ENCODE data around the gene ABCC11. TPM values are rescaled to one million over a fixed set of nuclear protein-coding genes. Genes with fewer than 3 reads are reported as not detected.

ABCC11 gene
- total and polyA plus RNA-seq, 2 donors (not counting 1 experiment from before 2014, with no cell fraction given): 0.09 TPM; not detected in 1

GRCh38 chr16:48252013-48252412 lies 4.7 kb upstream of the ABCC11 start:
- H3K79me2 ChIP-seq (ENCODE audit: control insufficient read depth, insufficient read depth, low read length): peaks cover 33% of the 10 kb centered on the region
- H3K9ac ChIP-seq (ENCODE audit: low read length): no peak overlapping the region
- no peak overlapping the region for H3K27ac ChIP-seq (ENCODE audit: low read length in 2 of 2)
- no peaks in the 10 kb centered on the region for H3K9me3 Mint-ChIP-seq (ENCODE audit: insufficient read depth)
- DNase-seq (no peak), ATAC-seq (ENCODE audit: low read depth) (no peak)
- CTCF ChIA-PET: no interaction called here
- H3K4me3 ChIP-seq (ENCODE audit: control extremely low read depth in 1 of 5, extremely low read depth in 1 of 5, insufficient read depth in 1 of 5, low read depth in 2 of 5, low read length in 4 of 5): no peak overlapping the region
- POLR2A ChIA-PET: no interaction called here
- peaks cover 17% of the 10 kb centered on the region for H3K4me1 Mint-ChIP-seq
- no peak overlapping the region for H3K27ac Mint-ChIP-seq
- no peak overlapping the region for H3K4me2 ChIP-seq (replicated peaks; ENCODE audit: low read depth, low read length, poor library complexity, severe bottlenecking)
- peaks cover 3 to 32% of the 10 kb centered on the region in 2 experiments for H3K36me3 ChIP-seq (replicated peaks in 1 of 2; ENCODE audit: control extremely low read depth in 1 of 2, control insufficient read depth in 1 of 2, extremely low read depth in 1 of 2, insufficient read depth in 2 of 2, low read length in 1 of 2)
- H3K27me3 Mint-ChIP-seq: no peaks in the 10 kb centered on the region
- no peak overlapping the region for H2AFZ ChIP-seq (ENCODE audit: insufficient read depth, low read depth, low read length, poor library complexity, severe bottlenecking)
- no peaks in the 10 kb centered on the region for H3K9me3 ChIP-seq (ENCODE audit: control extremely low read depth in 1 of 3, control insufficient read depth in 2 of 3, insufficient read depth in 1 of 3, low read length in 2 of 3)
- peaks cover 34% of the 10 kb centered on the region for H4K20me1 ChIP-seq (ENCODE audit: control insufficient read depth, insufficient read depth, low read length, poor library complexity, severe bottlenecking)
- 100% methylated on average over 2 of the region's 5 CpGs for WGBS (ENCODE audit: insufficient coverage)
- H3K4me3 Mint-ChIP-seq: no peak overlapping the region
- H3K4me1 ChIP-seq (ENCODE audit: control insufficient read depth in 2 of 2, insufficient read depth in 2 of 2, low read length in 2 of 2): no peaks in the 10 kb centered on the region
- intact Hi-C loops (cut with micrococcal nuclease): no loop called here
- H3K27me3 ChIP-seq (replicated peaks in 1 of 4; ENCODE audit: control extremely low read depth in 1 of 4, control insufficient read depth in 3 of 4, insufficient read depth in 4 of 4, low read length in 3 of 4): no peaks in the 10 kb centered on the region
- TF ChIP-seq EZH2 (IDR thresholded peaks at IDR 0.05; ENCODE audit: borderline replicate concordance, insufficient read depth, low read depth, low read length, poor library complexity, severe bottlenecking): no peak
- TF ChIP-seq, protein P1, sequence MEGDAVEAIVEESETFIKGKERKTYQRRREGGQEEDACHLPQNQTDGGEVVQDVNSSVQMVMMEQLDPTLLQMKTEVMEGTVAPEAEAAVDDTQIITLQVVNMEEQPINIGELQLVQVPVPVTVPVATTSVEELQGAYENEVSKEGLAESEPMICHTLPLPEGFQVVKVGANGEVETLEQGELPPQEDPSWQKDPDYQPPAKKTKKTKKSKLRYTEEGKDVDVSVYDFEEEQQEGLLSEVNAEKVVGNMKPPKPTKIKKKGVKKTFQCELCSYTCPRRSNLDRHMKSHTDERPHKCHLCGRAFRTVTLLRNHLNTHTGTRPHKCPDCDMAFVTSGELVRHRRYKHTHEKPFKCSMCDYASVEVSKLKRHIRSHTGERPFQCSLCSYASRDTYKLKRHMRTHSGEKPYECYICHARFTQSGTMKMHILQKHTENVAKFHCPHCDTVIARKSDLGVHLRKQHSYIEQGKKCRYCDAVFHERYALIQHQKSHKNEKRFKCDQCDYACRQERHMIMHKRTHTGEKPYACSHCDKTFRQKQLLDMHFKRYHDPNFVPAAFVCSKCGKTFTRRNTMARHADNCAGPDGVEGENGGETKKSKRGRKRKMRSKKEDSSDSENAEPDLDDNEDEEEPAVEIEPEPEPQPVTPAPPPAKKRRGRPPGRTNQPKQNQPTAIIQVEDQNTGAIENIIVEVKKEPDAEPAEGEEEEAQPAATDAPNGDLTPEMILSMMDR (IDR thresholded peaks at IDR 0.05): no peak

DNA sequence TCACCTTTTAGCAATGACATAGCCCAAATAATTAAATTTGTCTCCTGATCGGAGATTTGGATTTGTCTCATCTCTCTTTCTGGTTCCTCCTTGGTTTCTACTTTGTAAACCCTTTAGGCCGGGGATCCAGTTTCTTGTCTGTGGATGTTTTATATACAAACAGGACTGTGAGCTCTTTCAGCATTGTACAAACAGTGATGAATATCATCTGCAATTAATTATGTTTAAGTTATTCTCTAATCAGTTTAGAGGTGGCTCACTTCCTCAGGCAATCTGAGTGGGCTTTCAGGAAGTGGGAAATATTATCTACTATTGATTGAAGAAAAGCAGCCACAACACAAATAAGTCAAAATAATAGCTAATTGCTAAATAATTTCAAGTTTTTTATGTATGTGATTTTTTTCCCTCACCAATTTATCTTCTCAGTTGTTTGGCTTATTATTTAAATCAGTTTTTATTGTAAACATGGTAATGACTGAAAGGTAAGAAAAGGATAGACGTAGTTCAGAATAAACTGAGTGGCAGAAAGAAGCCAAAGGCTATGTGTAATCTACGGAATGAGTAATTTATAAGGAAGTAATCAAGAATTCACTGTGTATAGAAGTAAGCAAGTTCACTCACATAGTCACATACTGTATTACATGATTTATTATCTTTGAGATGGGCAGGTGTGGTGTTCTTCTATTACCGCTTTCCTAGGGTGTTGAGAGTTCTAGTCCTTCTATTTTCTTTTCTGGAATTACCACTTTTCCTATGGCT lies 3.4 kb upstream of the ABCC11 start:
- no peak overlapping the region for H3K4me3 Mint-ChIP-seq
- Histone ChIP-seq H3K79me2 (ENCODE audit: control insufficient read depth, insufficient read depth, low read length) (peaks cover 47% of the 10 kb centered on the region), H3K27ac (ENCODE audit: low read length in 2 of 2) (no peak overlapping the region), H3K4me2 (replicated peaks; ENCODE audit: low read depth, low read length, poor library complexity, severe bottlenecking) (no peak overlapping the region), H3K4me1 (ENCODE audit: control insufficient read depth in 2 of 2, insufficient read depth in 2 of 2, low read length in 2 of 2) (peaks cover 6 to 7% of the 10 kb centered on the region in 2 donors), H3K36me3 (replicated peaks in 1 of 2; ENCODE audit: control extremely low read depth in 1 of 2, control insufficient read depth in 1 of 2, extremely low read depth in 1 of 2, insufficient read depth in 2 of 2, low read length in 1 of 2) (peaks cover 0 to 34% of the 10 kb centered on the region in 2 experiments), H3K4me3 (ENCODE audit: control extremely low read depth in 1 of 5, extremely low read depth in 1 of 5, insufficient read depth in 1 of 5, low read depth in 2 of 5, low read length in 4 of 5) (no peak overlapping the region), H3K9ac (ENCODE audit: low read length) (no peak overlapping the region), H4K20me1 (ENCODE audit: control insufficient read depth, insufficient read depth, low read length, poor library complexity, severe bottlenecking) (peaks cover 41% of the 10 kb centered on the region), H3K27me3 (replicated peaks in 1 of 4; ENCODE audit: control extremely low read depth in 1 of 4, control insufficient read depth in 3 of 4, insufficient read depth in 4 of 4, low read length in 3 of 4) (no peaks in the 10 kb centered on the region), H3K9me3 (ENCODE audit: control extremely low read depth in 1 of 3, control insufficient read depth in 2 of 3, insufficient read depth in 1 of 3, low read length in 2 of 3) (no peaks in the 10 kb centered on the region), H2AFZ (ENCODE audit: insufficient read depth, low read depth, low read length, poor library complexity, severe bottlenecking) (no peak overlapping the region)
- H3K9me3 Mint-ChIP-seq (ENCODE audit: insufficient read depth): no peaks in the 10 kb centered on the region
- H3K27me3 Mint-ChIP-seq: no peaks in the 10 kb centered on the region
- intact Hi-C loops (cut with micrococcal nuclease): no loop called here
- TF ChIP-seq EZH2 (IDR thresholded peaks at IDR 0.05; ENCODE audit: borderline replicate concordance, insufficient read depth, low read depth, low read length, poor library complexity, severe bottlenecking): no peak
- TF ChIP-seq, protein P1 (IDR thresholded peaks at IDR 0.05): no peak
- no peak overlapping the region for H3K27ac Mint-ChIP-seq
- no peak for ATAC-seq (ENCODE audit: low read depth)
- 83% methylated on average over 1 of the region's 5 CpGs for WGBS (ENCODE audit: insufficient coverage)
- ChIA-PET CTCF (interaction anchor here (1.3 kb wide), 1 partner anchor 373 kb away, joined by 4 read pairs; no protein-coding TSS in a partner anchor), POLR2A (no interaction called here)
- peaks cover 22% of the 10 kb centered on the region for H3K4me1 Mint-ChIP-seq
- DNase-seq: no peak
